ENCODE measurements around the gene PRKAB1. TPM values are rescaled to one million over a fixed set of nuclear protein-coding genes. Genes with fewer than 3 reads are reported as not detected.

The PRKAB1 gene
- total RNA-seq, 1 donor from 2014 or later, result 28.5 TPM

DNA sequence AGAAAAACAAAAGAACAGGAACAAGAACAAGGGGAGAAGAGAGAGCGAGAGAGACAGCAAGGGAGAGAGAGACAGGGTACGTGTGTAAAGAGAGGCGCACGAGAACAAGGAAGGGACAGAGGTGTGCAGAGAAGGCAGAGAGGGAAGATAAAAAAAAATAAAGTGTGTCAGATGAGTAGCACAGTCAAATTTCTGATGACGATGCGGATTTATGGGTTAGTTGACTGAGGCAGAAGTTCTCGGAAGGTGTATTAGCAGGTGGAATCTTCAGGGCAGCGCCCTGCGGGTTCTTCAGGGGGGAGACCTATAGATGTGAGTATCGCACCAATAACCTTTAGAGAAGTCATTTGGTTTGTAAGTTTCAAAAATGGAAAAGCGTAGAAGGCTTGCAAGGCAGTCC lies 44.8 kb downstream of the PRKAB1 start:
- peaks cover 24% of the 10 kb centered on the region for H3K36me3 Mint-ChIP-seq (ENCODE audit: low read depth, unreplicated experiment)
- peaks cover 8% of the 10 kb centered on the region for H3K4me1 Mint-ChIP-seq (ENCODE audit: unreplicated experiment)
- no peak for DNase-seq (ENCODE audit: low spot score)
- H3K4me3 Mint-ChIP-seq (ENCODE audit: unreplicated experiment), result no peak overlapping the region
- peaks cover 2% of the 10 kb centered on the region for H3K27me3 Mint-ChIP-seq (ENCODE audit: unreplicated experiment)
- TF ChIP-seq, protein P1, sequence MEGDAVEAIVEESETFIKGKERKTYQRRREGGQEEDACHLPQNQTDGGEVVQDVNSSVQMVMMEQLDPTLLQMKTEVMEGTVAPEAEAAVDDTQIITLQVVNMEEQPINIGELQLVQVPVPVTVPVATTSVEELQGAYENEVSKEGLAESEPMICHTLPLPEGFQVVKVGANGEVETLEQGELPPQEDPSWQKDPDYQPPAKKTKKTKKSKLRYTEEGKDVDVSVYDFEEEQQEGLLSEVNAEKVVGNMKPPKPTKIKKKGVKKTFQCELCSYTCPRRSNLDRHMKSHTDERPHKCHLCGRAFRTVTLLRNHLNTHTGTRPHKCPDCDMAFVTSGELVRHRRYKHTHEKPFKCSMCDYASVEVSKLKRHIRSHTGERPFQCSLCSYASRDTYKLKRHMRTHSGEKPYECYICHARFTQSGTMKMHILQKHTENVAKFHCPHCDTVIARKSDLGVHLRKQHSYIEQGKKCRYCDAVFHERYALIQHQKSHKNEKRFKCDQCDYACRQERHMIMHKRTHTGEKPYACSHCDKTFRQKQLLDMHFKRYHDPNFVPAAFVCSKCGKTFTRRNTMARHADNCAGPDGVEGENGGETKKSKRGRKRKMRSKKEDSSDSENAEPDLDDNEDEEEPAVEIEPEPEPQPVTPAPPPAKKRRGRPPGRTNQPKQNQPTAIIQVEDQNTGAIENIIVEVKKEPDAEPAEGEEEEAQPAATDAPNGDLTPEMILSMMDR (IDR thresholded peaks at IDR 0.05; ENCODE audit: unreplicated experiment), result no peak
- no peaks in the 10 kb centered on the region for H3K9me3 Mint-ChIP-seq (ENCODE audit: unreplicated experiment)
- no peak overlapping the region for H3K27ac Mint-ChIP-seq (ENCODE audit: unreplicated experiment)

DNA sequence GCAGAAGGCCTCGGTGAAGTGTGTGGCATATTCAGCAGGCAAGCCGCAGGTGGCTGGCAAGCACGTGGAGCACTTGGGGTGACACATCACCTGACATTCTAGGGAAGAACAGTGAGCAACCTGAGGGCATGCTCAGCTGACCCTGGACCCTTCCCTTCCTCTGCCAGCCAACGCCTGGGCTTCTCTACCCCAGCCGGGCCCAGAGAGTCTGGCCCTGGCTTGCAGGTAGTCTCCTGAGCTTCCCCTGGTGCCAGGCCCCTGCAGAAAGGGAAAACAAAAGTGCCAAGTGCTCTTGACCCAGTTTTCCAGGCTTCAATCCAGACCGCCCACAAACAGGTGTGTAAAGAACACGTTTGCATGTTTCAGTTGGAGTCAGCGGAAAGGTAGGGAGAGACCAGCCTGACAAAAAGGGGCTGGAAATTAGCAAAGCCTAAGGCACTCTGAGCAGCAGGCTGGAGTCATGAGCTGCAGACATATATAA lies 45.7 kb downstream of the PRKAB1 start:
- no peak overlapping the region for H3K27ac Mint-ChIP-seq (ENCODE audit: unreplicated experiment)
- peaks cover 3% of the 10 kb centered on the region for H3K27me3 Mint-ChIP-seq (ENCODE audit: unreplicated experiment)
- H3K4me1 Mint-ChIP-seq (ENCODE audit: unreplicated experiment), result peaks cover 8% of the 10 kb centered on the region
- TF ChIP-seq, protein P1 (IDR thresholded peaks at IDR 0.05; ENCODE audit: unreplicated experiment), result no peak
- H3K36me3 Mint-ChIP-seq (ENCODE audit: low read depth, unreplicated experiment), result peaks cover 24% of the 10 kb centered on the region
- no peak for DNase-seq (ENCODE audit: low spot score)
- H3K9me3 Mint-ChIP-seq (ENCODE audit: unreplicated experiment), result no peaks in the 10 kb centered on the region
- H3K4me3 Mint-ChIP-seq (ENCODE audit: unreplicated experiment), result no peak overlapping the region

DNA sequence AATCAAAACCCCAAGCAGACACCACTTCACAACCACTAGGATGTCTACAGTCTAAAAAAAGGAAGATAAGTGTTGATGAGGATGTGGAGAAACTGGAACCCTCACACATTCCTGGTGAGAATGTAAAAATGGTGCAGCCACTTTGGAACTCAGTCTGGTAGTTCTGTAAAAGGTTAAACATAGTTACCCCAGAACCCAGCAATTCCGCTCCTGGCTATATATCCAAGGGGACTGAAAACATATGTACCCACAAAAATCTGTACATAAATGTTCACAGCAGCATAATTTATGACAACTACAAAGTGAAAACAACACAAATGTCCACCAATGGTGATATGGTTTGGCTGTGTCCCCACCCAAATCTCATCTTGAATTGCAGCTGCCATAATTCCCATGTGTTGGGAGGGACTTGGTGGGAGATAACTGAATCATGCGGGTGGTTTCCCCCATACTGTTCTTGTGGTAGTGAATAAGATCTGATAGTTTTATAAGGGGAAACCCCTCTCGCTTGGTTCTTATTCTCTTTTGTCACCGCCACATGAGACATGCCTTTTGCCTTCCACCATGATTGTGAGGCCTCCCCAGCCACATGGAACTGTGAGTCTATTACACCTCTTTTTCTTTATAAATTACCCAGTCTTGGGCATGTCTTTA lies 46.8 kb downstream of the PRKAB1 start:
- Mint-ChIP-seq H3K36me3 (ENCODE audit: low read depth, unreplicated experiment) (peaks cover 20% of the 10 kb centered on the region), H3K27me3 (ENCODE audit: unreplicated experiment) (peaks cover 2% of the 10 kb centered on the region), H3K4me1 (ENCODE audit: unreplicated experiment) (peaks cover 8% of the 10 kb centered on the region), H3K27ac (ENCODE audit: unreplicated experiment) (no peak overlapping the region), H3K9me3 (ENCODE audit: unreplicated experiment) (no peaks in the 10 kb centered on the region), H3K4me3 (ENCODE audit: unreplicated experiment) (no peak overlapping the region)
- TF ChIP-seq, protein P1 (IDR thresholded peaks at IDR 0.05; ENCODE audit: unreplicated experiment), result no peak
- DNase-seq (ENCODE audit: low spot score), result no peak

DNA sequence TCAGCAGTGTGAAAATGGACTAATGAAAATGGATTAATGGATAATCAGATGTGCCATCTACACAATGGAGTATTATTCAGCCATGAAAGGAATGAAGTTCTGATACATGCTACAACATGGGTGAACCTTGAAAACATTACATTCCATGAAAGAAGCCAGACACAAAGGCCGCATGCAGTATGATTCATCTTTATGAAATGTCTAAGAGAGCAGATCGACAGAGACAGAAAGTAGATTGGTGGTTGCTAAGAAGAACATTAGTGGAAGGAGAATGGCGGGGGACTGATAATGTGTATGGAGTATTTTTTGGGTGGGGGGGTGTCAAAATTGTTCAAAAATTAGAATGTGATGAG lies 47.3 kb downstream of the PRKAB1 start:
- no peak for DNase-seq (ENCODE audit: low spot score)
- H3K27ac Mint-ChIP-seq (ENCODE audit: unreplicated experiment), result no peak overlapping the region

DNA sequence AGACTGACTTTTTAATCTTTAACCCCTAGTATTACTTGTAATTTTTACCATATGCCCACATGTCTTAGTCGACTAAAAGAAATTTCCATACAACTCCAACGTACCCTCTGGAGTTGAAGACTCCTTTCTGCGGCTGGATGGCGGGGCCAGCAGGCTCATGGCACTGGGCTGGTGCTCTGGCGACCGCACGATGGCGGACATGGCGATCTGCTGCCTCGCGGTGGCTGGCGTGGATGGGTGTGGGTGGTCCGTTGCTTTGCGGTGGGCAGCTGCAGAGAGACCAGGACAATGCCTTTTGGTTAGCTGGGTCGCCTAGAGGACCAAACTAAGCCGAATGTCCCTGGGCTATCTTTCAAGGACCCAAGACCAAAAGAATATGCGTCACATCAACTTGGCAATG lies 50.2 kb downstream of the PRKAB1 start:
- Mint-ChIP-seq H3K27ac (ENCODE audit: unreplicated experiment) (no peak overlapping the region), H3K4me1 (ENCODE audit: unreplicated experiment) (peaks cover 10% of the 10 kb centered on the region), H3K4me3 (ENCODE audit: unreplicated experiment) (no peak overlapping the region), H3K9me3 (ENCODE audit: unreplicated experiment) (no peaks in the 10 kb centered on the region), H3K27me3 (ENCODE audit: unreplicated experiment) (peaks cover 2% of the 10 kb centered on the region), H3K36me3 (ENCODE audit: low read depth, unreplicated experiment) (peaks cover 6% of the 10 kb centered on the region)
- no peak for DNase-seq (ENCODE audit: low spot score)
- TF ChIP-seq, protein P1 (IDR thresholded peaks at IDR 0.05; ENCODE audit: unreplicated experiment), result no peak

More for the DNA sequence above, 47.3 kb downstream of the PRKAB1 start:
- H3K36me3 Mint-ChIP-seq (ENCODE audit: low read depth, unreplicated experiment), result peaks cover 15% of the 10 kb centered on the region
- TF ChIP-seq, protein P1 (IDR thresholded peaks at IDR 0.05; ENCODE audit: unreplicated experiment), result no peak
- H3K9me3 Mint-ChIP-seq (ENCODE audit: unreplicated experiment), result no peaks in the 10 kb centered on the region
- H3K27me3 Mint-ChIP-seq (ENCODE audit: unreplicated experiment), result peaks cover 2% of the 10 kb centered on the region
- no peak overlapping the region for H3K4me3 Mint-ChIP-seq (ENCODE audit: unreplicated experiment)
- H3K4me1 Mint-ChIP-seq (ENCODE audit: unreplicated experiment), result peaks cover 8% of the 10 kb centered on the region

All from endothelial cell (in vitro differentiated cells).